Esophagus (tissue), 2 donors: ENCODE results near the gene TESK2. TPM values are rescaled to one million over a fixed set of nuclear protein-coding genes. Genes with fewer than 3 reads are reported as not detected.

Experiments
- H3K27ac ChIP-seq, 2 donors: one replicate each; pipeline ENCODE4 v1.5.1; 2013; ENCODE audit warnings: low read depth in 2 of 2, mild to moderate bottlenecking in 2 of 2, inconsistent platforms in 1 of 2, low read length in 1 of 2, moderate library complexity in 1 of 2
- H3K27me3 ChIP-seq, 2 donors: one replicate each; pipeline ENCODE4 v1.6.1; 2013; ENCODE audit warnings: low read length in 2 of 2, control low read depth in 1 of 2, mild to moderate bottlenecking in 1 of 2; ENCODE audit not compliant: insufficient read depth in 2 of 2, control insufficient read depth in 1 of 2
- H3K36me3 ChIP-seq, 2 donors: one replicate each; pipeline ENCODE4 v1.6.1; 2013; ENCODE audit warnings: low read length in 1 of 2; ENCODE audit not compliant: control insufficient read depth in 2 of 2, insufficient read depth in 2 of 2
- H3K4me1 ChIP-seq, 2 donors: one replicate each; pipeline ENCODE4 v1.6.1; 2013; ENCODE audit warnings: low read length in 1 of 2; ENCODE audit not compliant: control insufficient read depth in 2 of 2, insufficient read depth in 2 of 2
- H3K4me3 ChIP-seq, 2 donors: one replicate each; pipeline ENCODE4 v1.5.1; 2013; ENCODE audit warnings: low read length in 2 of 2, mild to moderate bottlenecking in 2 of 2, low read depth in 1 of 2, moderate library complexity in 1 of 2
- H3K9me3 ChIP-seq, 2 donors: one replicate each; pipeline ENCODE4 v1.6.1; 2013; ENCODE audit warnings: mild to moderate bottlenecking in 2 of 2, low read depth in 1 of 2, low read length in 1 of 2, moderate library complexity in 1 of 2; ENCODE audit not compliant: control insufficient read depth in 2 of 2, insufficient read depth in 1 of 2
- WGBS, 2 donors: extraction: QIAGEN DNeasy Blood & Tissue Kit; methylation state at CpG; one replicate each; pipeline ENCODE4 v1.1.7; 2013; 5-methylcytosine and 5-hydroxymethylcytosine counted together
- polyA plus RNA-seq, 2 donors: library from polyadenylated mRNA; stranded (reverse); fragments of 200-250 nt; gene quantifications; one replicate each; pipeline ENCODE4 v1.2.3, GENCODE V29; 2013
- donor health status: healthy with polysubstance abuse.
- donor health status: Bipolar disorder and iron deficiency.

The TESK2 gene
- polyA plus RNA-seq, 2 donors = 4.0 to 4.3 TPM

- H3K9me3 ChIP-seq = no peaks in the 10 kb centered on the region
- no peaks in the 10 kb centered on the region for H3K4me1 ChIP-seq
- whole genome bisulfite sequencing, 2 donors = 76 to 77% methylated on average over 8 of the region's 8 CpGs
- H3K36me3 ChIP-seq = no peaks in the 10 kb centered on the region
- H3K27ac ChIP-seq = no peak overlapping the region
- no peak overlapping the region for H3K4me3 ChIP-seq
- H3K27me3 ChIP-seq = no peaks in the 10 kb centered on the region
These were observed 193.2 kb downstream of the TESK2 start for GRCh38 chr1:45297666-45298356.

Other genes with a start within 250 kb of the TESK2 start
- 1 to 10 TPM; 2.7 to 5.2 TPM for gene HPDL, start 164.3 kb downstream of the TESK2 start, polyA plus RNA-seq
- 1 to 10 TPM; 4.4 to 8.0 TPM for gene TOE1, start 151.0 kb downstream of the TESK2 start, polyA plus RNA-seq
- 10 to 100 TPM; 12.2 to 21.8 TPM for gene MUTYH, start 150.7 kb downstream of the TESK2 start, polyA plus RNA-seq
- gene CCDC163, start 8.9 kb upstream of the TESK2 start, polyA plus RNA-seq = 1 to 10 TPM in 1 of 2 donors, under 1 TPM in 1; 0.79 to 1.2 TPM
- gene MMACHC, start 9.1 kb upstream of the TESK2 start, polyA plus RNA-seq = 1 to 10 TPM; 1.5 to 2.2 TPM
- 1,000 to 10,000 TPM; 1,018 to 1,250 TPM for gene PRDX1, start 30.7 kb upstream of the TESK2 start, polyA plus RNA-seq
- gene AKR1A1, start 59.7 kb upstream of the TESK2 start, polyA plus RNA-seq = 100 to 1,000 TPM; 212 to 242 TPM
- 10 to 100 TPM; 94.2 to 96.9 TPM for gene NASP, start 92.9 kb upstream of the TESK2 start, polyA plus RNA-seq
- gene CCDC17, start 132.9 kb upstream of the TESK2 start, polyA plus RNA-seq = 1 to 10 TPM in 1 of 2 donors, under 1 TPM in 1; 0.54 to 1.4 TPM
- gene GPBP1L1, start 195.4 kb upstream of the TESK2 start, polyA plus RNA-seq = 10 to 100 TPM; 48.6 to 53.0 TPM
- 10 to 100 TPM; 11.3 to 25.1 TPM for gene TMEM69, start 197.0 kb upstream of the TESK2 start, polyA plus RNA-seq